Testis (tissue), 2 donors: ENCODE measurements around the gene SMIM38.

Source experiments
- POLR2A ChIP-seq: fragments of 450-650 bp; IDR thresholded peaks from one replicate; pipeline ENCODE4 v1.6.1; 2017; ENCODE audit warnings: antibody characterized with exemption, mild to moderate bottlenecking, moderate library complexity
- TF ChIP-seq, protein P1 (sequence below), 3 experiments: fragments of 450-650 bp in 2 of 3; fragments of 200-600 bp in 1 of 3; sonication (generic) in 1 of 3; IDR thresholded peaks; one replicate each; pipeline ENCODE4 v1.5.1; 2016 to 2019; ENCODE audit warnings: antibody characterized with exemption in 3 of 3, mild to moderate bottlenecking in 2 of 3, moderate library complexity in 1 of 3

- TF ChIP-seq, protein P1, sequence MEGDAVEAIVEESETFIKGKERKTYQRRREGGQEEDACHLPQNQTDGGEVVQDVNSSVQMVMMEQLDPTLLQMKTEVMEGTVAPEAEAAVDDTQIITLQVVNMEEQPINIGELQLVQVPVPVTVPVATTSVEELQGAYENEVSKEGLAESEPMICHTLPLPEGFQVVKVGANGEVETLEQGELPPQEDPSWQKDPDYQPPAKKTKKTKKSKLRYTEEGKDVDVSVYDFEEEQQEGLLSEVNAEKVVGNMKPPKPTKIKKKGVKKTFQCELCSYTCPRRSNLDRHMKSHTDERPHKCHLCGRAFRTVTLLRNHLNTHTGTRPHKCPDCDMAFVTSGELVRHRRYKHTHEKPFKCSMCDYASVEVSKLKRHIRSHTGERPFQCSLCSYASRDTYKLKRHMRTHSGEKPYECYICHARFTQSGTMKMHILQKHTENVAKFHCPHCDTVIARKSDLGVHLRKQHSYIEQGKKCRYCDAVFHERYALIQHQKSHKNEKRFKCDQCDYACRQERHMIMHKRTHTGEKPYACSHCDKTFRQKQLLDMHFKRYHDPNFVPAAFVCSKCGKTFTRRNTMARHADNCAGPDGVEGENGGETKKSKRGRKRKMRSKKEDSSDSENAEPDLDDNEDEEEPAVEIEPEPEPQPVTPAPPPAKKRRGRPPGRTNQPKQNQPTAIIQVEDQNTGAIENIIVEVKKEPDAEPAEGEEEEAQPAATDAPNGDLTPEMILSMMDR (IDR thresholded peaks at IDR 0.05), result no peak
- TF ChIP-seq POLR2A, result no peak
Measured at GRCh38 chr11:69194956-69195355, 39.2 kb downstream of the SMIM38 start.
